HG02973 (cell line): ENCODE measurements around the gene NEUROG2.
"Not testable (repeated sequence)": the region's sequence is repeated elsewhere in the genome, so short reads cannot be mapped to it uniquely, and the experiment has no call there.

ENCODE experiments used
- ATAC-seq: cut with Tn5 transposase; IDR thresholded peaks from one replicate; pipeline ENCODE4 v1.9.1; 2021; ENCODE audit warnings: moderate library complexity; ENCODE audit not compliant: unreplicated experiment

The NEUROG2 gene

DNA sequence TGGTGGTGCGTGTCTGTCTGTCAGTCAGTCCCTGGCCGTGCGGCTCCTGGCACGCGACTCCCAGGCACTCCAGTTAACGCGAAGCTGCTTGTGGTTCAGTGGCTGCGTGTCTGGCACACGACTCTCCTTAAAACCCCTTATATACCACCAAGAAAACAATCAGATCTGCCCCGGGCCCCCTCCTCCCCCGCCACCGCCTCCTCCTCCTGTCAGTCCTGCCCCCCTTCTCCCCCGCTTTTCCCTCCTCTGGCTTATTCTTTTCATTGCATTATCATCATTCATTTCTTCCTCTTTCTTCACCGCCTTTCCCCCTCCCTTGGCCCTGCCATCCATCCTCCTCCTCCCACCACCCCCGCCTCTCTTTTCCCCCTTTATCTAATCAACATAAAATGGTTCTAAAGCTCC is at the start of gene NEUROG2:
Gene NEUROG2, minus strand, starts transcription at position 115 of the 405 bp plus-strand sequence. CDS start 705 bp downstream, outside the sequence.
- no peak for ATAC-seq

DNA sequence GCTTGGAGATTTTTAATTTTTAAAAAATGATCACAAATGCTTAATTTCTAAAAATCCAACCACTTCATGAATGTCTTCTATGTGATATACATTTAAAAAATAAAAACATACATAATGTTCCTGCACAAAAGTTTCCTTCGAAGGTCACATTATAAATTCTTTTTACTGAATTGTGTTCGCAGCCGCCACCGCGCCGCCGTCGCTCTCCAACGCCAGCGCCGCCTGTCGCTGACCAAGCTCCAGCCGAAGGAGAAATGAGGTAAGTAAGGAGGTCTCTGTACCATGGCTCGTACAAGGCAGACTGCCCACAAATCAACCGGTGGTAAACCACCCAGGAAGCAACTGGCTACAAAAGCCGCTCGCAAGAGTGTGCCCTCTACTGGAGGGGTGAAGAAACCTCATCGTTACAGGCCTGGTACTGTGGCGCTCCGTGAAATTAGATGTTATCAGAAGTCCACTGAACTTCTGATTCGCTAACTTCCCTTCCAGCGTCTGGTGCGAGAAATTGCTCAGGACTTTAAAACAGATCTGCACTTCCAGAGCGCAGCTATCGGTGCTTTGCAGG is 48.8 kb upstream of the NEUROG2 start:
- ATAC-seq = no peak

DNA sequence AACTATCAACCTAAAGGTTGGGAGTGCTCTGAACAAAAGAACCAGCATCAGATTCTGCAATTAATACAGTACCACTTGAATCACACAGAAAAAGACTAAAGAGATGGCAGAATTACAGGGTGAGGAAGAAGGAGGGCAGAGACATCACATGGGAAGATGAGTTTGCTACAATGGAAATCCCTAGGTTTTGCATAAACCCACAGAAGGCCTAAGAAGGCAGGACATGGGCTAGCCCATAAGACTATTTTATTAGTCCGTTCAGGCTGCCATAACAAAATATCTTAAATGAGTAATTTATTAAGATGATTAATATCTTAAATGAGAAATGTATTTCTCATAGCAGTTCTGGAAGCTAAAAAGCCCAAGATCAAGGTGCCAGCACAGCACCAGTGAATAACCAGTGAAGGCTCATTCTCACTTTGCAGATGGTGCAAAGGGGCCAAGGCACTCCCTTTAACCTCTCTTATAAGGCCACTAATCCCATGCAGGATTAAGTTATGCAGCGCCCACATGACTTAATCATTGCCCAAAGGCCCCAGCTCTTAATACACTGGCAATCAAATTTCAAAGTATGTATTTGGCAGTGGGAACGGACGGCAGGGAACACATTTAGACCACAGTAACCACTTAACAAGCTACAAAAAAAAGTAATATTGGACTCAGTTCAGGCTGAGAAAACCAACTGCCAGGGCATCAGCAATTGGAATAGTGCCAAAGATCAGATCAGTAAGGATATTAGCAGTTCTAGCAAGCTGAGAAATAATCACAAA is 47.6 kb upstream of the NEUROG2 start:
- no peak for ATAC-seq

DNA sequence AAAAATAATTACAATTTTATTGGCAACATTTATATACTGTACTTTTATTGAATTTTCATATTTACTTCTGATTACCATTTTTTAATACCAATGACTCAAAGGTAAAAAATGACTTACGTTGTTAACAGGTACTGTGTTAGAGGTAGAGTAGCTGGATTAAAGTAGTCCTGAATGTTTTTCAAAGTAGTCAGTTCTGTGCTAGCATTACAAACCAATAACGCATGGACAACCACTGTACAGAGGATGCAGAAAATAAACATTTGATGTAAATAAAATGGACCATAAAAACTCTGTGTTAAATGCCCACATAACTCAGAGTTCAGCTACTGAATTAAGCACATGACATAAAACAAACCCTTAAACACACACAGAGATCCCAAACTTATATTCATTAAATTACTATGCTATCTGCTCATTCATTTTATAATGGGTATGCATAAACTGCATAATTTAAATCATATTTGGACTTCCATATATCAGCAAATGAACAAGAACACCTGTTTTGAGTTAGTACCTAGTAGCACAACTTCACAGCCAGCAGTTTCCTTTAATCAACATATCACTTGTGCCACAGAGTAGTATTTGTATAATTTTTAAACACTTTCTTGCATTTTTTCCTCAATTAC is 46.4 kb upstream of the NEUROG2 start:
- no peak for ATAC-seq

DNA sequence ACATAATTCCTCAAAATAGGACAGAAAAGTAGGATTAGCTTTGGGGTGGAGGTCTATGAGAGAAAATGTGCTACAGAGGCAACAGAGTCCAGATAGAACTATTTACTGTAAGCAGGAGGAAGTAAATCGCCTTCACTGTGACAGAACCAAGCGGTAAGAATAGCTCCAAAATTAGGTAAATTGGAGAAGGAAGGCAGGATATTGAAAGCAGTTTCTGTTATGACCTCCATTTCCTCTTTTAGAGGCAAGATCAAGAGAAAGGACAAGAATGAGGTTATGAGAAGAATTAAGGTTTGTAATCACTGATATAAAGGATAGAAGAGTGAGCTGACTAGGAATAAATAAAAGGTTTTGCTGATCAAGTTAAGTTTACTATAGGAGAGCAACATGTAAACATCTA is 44.1 kb upstream of the NEUROG2 start:
- ATAC-seq = peak; percentile 61

DNA sequence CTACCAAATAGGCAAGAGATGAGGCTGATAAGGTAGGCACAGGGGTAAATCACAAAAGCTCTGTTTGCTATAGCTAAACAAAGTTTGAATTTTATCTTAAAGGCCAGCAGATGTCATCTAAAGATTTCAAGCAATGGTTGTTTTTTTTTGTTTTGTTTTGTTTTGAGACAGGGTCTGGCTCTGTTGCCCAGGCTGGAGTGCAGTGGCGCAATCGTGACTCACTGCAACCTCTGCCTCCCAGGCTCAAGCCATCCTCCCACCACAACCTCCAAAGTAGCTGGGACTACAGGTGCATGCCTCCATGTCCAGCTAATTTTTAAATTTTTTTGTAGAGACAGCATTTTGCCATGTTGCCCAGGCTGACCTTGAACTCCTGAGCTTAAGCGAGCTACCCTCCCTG is 43.1 kb upstream of the NEUROG2 start:
- no peak for ATAC-seq

DNA sequence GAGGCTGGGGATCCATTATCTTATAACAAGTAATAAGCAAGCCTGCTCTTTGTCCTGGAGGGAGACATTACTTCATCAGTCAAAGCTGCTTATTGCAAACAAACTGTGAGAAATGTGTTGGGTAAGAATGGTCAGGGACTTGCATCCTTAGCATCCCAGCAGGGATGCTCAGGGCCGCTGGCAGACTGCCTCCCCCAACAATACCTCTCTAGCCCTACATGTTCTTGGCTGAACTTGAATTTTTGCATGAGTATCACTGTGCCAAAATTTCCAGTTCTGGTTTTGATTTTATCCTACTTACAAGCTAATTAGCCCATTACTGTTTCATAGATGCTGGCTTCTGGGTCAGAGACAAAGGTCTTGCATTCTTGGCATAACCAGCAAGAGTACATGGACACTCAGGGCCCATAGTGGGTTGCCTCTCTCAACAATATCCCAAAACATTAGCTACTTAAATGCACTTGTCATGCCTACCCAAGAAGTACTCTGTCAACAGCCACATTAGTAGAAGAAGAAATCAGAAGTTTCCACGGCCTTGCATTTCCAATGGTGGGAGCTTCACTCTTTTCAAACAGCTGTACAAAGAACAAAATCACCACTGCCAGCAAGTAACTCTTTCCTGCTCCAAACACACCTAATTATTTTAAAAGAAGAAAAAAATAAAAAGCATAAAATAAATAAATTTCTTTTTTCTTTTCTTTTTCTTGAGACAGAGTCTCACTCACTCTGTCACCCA is 41.9 kb upstream of the NEUROG2 start:
- ATAC-seq = no peak

DNA sequence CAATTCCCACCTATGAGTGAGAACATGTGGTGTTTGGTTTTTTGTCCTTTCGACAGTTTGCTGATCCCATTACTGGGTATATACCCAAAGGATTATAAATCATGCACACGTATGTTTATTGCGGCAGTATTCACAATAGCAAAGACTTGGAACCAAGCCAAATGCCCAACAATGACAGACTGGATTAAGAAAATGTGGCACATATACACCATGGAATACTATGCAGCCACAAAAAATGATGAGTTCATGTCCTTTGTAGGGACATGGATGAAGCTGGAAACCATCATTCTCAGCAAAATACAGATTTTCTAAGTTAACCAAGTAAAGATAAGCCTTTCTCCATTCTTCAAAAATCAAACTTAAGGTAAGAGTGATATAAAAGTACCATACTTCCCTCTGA is 38.3 kb upstream of the NEUROG2 start:
- ATAC-seq = not testable (repeated sequence)

DNA sequence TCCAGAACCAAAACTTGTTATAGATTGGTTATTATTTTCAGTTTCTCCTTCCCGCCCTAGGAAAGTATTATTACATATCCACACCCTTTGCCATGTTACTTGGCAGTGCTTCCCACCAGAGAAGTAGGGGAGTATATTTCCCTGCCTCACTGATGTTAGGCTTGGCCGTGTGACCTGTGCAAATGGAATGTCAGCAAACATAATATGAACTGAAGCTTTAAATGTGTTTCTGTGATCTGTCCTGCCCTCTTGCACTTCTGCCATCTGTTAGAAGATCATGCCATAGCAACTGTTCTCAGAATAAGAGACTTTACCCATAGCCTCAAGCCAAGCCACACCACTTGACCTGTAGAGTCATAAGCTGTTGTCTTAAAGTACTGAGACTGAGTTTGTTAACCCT is 36.7 kb upstream of the NEUROG2 start:
- no peak for ATAC-seq

DNA sequence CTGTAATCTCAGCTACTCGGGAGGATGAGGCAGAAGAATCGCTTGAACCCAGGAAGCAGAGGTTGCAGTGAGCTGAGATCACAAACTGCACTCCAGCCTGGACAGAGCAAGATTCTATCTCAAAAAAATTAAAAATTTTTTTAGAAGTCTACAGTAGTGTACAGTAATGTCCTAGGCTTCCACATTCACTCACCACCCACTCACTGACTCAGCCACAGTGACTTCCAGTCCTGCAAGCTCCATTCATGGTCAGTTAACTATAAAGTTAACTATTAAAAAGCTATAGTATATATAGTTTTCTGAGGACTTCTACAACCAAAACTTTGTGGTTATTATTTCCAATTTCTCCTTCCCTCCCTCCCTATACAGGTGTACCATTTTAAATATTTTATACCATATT is 34.7 kb upstream of the NEUROG2 start:
- ATAC-seq = no peak

DNA sequence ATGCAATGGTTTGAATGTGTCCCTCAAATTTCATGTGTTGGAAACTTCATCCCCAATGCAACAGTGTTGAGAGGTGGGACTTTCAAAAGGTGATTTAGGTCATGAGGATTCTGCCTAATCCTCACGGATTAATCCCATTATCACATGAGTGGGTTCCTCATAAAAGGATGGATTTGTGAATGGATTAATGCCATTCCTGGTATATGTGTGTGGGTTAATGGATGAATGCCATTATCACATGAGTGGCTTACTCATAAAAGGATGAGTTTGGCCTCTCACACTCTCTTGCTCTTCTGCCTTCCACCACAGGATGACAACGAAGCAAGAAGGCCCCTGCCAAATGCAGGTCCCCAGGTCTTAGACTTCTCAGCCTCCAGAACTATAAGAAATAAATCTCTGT is 30.5 kb upstream of the NEUROG2 start:
- no peak for ATAC-seq

DNA sequence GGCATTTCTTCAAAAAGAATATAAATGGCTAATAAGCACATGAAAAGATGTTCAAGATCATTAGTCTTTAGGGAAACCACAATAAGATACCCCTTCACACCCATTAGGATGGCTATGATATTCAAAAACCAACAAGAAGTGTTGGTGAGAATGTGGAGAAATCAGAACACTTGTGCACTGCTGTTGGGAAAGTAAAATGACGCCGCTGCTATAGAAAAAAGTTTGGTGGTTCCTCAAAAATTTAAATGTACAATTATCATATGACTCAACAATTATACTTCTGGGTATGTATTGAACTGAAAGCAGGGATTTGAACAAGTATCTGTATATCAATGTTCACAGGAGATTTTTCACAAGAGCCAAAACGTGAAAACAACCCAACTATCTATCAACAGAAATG is 29.4 kb upstream of the NEUROG2 start:
- no peak for ATAC-seq

DNA sequence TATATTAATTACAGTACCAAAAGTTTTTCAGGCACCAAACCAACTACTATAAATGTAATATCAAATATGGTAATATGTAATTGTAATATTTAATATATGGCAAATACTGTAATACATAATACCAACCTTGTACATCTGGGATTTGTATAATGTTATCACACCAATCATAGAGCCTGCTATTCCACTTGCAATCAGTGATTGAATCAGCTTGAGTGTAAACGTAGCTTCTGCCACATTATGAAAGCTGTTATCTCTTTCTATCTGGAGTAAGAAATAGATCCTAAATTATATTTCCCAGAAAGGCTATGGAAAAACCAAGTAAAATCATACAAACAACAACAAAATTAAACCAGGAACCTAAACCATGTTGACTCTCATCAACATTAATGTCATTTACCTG is 24.7 kb upstream of the NEUROG2 start:
- ATAC-seq = no peak

DNA sequence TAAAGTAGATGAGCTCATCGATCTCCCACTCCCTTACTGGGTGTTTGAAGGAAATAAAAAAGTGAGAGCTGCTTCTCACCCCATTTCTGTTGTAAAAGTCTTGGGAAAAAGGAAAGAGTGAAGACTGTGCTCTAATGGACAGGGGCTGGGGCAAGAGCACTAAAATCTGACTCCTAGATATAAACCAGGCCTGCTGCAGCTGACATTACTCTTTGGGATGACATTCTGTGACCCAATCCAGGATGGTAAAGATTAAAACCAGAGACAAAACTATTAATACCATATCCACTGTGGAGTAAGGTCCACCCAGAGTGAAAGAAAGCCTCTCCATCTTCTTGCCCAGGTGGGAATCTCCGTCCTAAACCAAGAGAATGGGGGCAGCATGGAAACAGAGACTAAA is 20.1 kb upstream of the NEUROG2 start:
- no peak for ATAC-seq

DNA sequence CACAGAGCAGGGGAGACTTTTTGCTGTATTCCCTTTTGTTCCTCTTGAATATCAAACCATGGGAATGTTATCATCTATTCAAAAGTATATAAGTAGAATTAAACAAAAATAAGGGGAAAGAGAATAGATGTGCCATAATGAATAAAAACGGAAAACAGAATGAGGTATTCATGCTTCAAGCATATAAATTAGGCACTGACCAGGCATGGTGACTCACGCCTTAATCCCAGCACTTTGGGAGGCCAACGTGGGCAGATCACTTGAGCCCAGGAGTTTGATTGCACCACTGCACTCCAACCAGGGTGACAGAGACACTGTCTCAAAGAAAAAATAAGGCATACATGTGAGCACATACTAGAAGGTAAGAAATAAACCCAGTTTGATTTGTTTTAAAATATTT is 16.3 kb upstream of the NEUROG2 start:
- ATAC-seq = no peak

DNA sequence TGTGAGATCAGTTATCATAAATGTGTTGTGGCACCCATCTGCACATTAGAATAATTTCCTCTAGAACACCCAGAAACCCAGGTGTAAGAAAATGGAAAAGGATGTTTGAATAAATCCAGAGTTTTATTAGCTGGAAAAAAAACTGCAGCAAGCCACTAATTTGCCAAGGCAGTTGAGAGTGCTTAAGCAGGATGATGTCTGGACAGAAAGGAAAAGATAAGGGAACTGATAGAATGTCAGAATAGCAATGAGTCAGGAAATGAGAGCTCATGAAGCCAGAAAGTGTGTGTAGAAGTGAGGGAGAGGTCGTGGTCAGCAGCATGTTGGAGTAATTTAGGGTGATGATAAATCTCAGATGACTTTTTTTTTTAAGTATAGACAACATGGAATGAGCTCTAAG is 15.2 kb upstream of the NEUROG2 start:
- no peak for ATAC-seq

DNA sequence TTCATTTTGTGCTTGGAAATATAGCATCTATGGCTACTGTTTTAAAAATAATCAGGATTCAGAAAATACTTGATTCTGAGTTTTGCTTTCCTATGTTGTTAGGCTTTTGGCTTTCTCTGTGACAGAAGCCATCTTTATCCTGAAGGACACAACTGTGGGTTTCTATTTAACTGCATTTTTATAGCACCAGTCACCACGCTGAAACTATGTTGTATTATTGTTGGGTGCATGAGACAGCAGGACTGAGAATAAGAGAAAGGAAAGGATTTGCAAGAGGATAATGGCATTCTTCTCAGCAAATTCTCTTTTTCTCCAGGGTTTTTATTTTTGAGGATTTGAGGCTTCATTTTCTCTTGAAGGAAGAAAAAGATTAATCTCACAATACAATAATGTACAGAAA is 10.1 kb upstream of the NEUROG2 start:
- ATAC-seq = no peak

DNA sequence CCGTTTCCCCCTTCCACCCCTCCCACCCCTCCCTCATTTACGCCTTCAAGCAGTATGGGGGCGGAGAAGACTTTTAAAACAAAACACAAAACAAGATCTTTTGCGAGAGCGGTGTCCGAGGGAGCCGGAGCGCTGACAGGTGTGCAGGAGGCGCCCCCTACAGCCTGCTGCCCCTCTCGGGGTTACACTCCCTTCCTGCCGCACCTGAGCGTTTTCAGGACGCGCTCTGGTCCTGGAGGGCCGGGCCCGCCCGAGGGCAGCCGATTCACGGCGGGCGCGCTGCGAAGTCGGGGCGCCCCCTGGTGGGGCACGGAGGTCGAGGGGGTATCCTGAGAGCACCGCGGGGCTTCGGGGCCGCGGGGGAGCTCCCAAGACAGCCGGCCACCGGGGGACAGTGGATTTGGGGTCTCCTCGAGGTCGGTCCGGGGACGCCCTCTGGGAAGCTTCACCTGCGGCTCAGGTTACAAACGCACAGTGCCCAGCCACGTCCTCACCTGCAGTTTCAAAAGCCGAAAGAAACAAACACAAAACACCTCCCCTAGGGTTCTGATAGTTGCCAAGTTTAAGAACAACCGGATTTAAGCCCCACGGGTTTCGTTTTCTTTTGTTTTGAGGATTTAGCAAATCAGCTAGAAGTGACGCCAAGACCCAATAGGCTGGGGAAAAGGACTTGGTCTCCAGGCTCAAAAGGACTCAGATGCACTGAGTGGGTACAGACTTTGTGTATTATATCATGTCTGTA is 8.0 kb upstream of the NEUROG2 start:
- ATAC-seq = peak; percentile 81

DNA sequence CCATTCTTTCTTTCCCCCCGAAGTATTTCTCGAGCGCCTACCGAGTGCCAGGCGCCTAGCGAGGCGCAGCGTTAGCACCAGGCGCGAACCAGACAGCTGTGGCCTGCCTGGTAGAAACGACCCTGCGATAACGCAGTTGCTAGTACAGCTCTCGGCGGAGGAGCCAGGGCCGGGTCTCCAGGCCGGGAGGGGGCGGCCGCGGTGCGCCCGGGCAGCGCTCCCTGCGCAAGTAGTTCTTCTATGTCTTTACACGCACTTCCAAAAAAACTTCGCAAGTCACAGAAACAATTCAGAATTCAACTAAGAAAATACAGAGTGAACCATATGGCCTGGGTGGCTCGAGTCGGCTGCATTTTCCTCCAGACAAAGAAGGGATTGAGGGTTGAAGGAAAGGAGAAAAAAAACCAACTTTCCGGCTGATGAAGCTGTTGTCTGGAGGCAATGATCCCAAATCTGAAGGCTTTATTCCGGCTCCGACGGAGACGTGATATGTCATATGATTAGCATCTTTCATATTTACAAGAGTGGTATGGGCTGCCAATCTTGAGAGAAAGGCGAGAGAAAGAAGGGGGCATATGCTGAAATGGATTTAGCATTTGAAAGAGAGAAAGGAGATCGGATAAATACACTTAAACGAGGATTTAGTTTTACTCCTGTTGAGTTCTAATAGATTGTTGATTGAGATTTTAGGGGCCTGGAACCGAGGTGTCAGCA is 7.2 kb upstream of the NEUROG2 start:
- peak; percentile 30 for ATAC-seq

DNA sequence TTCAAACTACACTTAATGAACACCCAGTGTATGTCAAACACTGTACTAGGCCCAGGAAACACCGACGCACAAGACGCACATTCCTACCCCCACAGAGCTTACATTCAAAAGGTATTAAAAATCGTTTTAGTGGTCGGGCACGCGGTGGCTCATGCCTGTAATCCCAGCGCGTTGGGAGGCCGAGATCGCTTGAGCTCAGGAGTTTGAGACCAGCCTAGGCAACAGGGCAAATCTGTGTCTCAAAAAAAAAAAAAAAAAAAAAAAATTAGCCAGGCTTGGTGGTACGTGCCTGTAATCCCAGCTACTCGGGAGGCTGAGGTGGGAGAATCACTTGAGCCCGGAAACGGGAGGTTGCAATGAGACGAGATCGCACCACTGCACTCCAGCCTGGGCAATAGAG is 6.5 kb upstream of the NEUROG2 start:
- not testable (repeated sequence) for ATAC-seq
